Right renal cortex interstitium (tissue), 3 donors: ENCODE results near the gene THRA. TPM values are rescaled to one million over a fixed set of nuclear protein-coding genes. Genes with fewer than 3 reads are reported as not detected.

ENCODE experiments used
- DNase-seq, 3 donors: peaks; one replicate each; pipeline ENCODE4 v3.0.0-alpha.2; 2013; ENCODE audit warnings: low read depth in 3 of 3, low spot score in 2 of 3
- polyA plus RNA-seq, 3 donors: library from polyadenylated mRNA; unstranded; fragments of 120-200 nt; gene quantifications; one replicate each; pipeline ENCODE4 v1.2.1, GENCODE V29; 2013; ENCODE audit not compliant: insufficient read length in 3 of 3

THRA gene
- polyA plus RNA-seq, 3 donors = 50.5 to 54.3 (median 50.7) TPM

DNA sequence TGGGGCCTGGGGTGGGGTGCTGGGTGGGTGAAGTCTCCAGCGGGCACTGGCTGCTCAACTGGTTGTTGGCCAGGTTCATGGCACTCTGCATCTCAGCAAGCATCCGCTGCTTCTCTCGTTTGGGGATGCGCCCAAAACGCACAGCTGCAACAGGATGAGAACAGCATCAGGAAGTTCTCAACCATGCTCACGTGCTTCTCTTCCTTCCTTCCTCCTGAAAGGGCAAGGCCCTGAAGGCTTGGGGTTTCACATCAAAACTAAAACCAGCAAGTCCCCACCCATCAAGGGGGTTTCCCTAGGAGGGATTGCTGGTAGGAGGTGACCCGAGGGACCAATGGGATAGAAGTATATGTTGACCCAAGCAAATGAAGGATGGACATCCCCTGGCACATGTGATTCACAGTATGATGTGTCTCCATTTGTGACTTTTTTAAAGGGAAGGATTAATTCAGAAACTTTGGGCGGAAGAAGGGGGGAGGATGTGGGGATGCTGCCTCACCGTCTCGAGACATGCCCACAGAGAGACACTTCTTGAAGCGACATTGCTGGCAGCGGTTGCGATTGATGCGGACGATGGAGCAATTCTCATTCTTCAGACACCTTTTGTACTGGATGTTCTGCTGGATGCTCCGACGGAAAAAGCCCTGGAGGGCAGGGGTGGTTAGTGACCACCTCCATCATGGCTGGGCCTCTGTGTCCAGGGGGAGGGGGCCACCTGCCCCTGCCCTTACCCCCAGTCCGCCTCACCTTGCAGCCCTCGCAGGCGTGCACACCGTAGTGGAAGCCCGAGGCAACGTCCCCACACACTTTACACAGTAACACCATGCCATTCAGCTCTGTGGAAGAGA, 33.4 kb downstream of the THRA start:
- DNase-seq = no peak

- DNase-seq = no peak
Observed at GRCh38 chr17:40097087-40097486, 34.3 kb downstream of the THRA start.

DNA sequence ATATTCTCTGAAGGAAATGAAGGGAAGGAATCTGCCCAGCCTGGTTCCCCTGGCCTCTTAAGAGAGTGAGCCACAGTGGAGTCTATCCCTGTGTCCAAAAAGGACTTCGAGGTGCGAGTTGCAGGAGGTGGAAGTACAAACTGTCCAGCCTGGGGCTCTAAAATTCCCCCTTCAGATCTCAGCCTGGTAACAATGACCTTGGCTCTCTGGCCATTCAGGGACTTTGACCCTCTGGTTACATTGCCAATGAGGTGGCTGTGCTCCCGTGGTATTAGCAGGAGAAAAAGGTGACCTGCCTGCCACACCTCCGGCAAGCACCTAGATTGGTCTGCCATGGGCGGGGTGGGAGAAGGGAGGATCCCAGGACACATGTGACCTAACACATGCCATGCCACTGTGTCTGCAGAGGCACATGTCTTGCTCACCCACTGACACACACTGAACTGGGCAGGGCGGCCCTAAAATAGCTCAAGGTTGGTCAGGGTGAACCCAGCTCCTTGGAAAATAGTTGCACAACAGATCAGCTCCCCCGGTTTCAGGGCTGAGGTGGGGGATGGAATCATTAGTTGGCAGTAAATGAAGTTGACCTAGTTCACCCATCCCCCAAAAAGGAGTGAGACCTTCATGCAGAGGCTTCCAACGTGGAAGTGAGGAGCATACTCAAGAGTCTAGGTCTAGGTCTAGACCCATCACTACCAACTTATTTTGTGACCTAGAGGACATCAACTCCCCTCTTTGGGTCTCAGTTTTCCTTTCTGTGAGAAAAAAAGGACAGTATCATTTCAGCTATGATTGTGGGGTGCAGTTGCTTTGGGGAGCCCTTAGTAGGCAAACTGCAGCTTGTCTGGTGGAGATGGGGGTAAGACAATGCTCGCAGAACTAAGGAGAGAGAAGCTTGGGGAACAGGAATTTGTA, 35.4 kb downstream of the THRA start:
- DNase-seq = no peak

GRCh38 chr17:40098846-40099618, 36.3 kb downstream of the THRA start:
- DNase-seq = no peak

GRCh38 chr17:40099619-40100418, 37.1 kb downstream of the THRA start:
- DNase-seq = no peak

- DNase-seq = no peak
Observed at GRCh38 chr17:40100419-40100668, 37.6 kb downstream of the THRA start, which contains the start of gene NR1D1. Gene NR1D1, minus strand, starts transcription at chr17:40100589. Its CDS starts 495 bp downstream, at chr17:40100094.

GRCh38 chr17:40100669-40101366, 38.1 kb downstream of the THRA start:
- DNase-seq = peak in 1 of 3 donors; percentile 75

DNA sequence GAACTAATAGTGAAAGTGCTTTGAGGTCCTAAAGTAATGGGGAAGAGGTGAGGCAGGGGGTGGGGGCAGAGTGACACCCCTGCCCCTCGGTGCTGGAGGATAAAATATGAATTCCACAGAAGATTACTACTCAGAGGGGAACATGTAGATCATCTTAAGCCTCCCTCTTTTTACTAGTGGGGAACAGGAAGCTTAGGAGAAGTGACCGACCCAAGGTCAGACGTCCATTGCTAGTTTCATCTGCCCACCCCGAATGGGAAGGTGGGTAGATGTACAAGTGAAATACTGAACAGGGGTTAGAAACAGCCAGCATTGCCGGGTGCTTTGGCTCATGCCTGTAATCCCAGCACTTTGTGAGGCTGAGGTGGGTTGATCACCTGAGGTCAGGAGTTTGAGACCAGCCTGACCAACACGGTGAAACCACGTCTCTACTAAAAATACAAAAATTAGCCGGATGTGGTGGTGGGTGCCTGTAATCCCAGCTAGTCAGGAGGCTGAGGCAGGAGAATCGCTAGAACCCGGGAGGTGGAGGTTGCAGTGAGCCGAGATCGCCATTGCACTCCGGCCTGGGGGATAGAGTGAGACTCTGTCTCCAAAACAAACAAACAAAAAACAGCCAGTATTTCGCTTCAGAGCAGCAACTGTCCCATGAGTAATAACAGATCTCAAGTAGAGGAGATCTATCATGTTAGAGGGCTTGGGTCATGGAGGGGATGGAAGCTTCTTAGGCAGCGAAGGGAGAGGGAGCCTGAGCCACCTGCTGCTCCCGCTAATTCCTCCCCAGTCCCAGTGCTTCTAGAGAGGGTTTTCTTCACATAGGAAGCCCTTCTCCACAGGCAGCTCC, 38.8 kb downstream of the THRA start:
- no peak for DNase-seq

DNA sequence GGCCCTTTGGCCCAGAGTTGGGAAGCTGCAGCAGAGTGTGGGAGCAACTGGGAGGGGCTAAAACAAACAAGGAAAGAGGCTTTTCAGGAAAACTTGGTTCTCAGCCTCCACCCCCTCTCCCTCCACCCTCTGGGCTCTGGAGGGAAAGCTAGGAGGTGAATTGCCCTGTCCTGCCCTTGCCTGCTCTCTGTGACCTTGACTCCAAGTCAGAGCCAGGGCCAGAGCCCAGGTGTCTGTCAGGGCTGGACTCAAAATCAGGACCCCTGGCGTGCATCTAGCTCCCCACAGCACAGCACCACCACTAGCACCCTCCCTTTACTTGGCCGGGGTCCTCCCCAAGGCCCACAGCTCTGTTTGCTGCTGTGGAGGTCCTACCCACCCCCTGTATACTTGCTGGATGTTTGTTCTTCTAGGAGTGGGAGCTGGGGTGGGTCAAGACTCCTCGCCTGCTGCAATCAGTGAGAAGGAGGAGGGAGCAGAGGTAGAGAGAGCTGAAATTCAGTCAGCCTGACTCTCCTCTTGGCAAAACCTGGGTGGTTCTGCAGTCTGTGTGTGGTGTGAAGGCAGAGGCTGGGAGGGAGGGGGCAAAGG, 40.4 kb downstream of the THRA start:
- no peak for DNase-seq

DNA sequence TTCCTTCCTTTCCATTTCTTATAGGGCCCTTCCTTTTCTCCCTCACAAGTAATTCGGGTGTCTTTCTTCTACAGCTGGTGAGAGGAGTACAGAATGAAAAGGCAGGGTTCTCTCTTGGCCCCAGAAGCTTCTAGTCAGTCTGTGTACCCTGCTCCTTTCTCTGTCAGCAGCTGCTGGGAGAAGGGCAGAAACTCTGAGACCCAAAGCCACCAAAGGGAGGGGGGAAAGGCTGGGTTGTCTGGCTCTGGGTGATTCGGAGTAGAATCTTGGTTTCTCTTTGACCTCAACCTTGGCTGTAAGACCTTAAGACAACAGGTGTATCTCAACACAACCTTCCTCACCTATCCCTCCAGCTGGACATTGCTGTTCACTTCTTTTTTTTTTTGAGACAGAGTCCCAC, 40.9 kb downstream of the THRA start:
- DNase-seq = no peak

DNA sequence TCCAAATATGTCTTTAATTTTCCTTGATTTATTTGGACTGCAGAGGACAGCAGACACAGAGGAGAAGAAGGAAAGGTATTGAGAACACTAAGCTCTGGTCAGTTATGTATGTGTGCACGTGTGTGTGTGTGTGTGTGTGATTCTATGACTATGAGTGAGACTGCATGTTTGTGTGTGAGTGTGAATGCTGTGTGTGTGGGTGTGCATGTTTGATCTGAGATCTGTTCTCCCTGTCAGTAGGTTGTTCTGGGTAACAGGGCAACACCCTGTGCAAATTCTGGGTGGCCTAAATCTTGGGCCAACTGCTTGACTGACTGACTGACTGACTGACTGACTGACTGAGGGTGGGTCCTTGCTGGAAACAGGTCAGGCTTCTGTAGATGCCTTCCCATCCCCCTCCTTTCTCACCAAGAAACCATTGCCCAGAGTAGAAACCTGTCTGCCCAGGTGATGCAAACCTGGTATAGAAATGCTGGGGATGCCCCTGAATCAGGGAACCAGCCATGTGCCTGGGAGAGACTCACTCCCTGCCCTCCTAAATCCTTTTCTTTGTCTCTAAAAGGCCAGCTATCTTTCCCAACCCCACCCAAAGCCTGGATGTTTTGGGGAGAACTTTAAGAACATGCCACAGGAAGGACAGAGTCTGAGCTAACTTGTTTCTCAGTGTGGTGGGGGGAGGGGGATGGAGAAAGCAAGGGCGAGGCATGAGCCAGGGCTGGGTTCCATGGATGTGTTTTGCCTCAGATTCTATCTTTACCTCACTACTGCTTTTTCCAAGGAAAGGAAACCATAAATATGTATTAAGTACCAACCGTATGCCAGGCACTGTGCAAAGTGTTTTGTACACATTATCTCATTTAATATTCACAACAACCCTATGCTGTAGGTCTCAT, 42.1 kb downstream of the THRA start:
- DNase-seq = no peak

DNA sequence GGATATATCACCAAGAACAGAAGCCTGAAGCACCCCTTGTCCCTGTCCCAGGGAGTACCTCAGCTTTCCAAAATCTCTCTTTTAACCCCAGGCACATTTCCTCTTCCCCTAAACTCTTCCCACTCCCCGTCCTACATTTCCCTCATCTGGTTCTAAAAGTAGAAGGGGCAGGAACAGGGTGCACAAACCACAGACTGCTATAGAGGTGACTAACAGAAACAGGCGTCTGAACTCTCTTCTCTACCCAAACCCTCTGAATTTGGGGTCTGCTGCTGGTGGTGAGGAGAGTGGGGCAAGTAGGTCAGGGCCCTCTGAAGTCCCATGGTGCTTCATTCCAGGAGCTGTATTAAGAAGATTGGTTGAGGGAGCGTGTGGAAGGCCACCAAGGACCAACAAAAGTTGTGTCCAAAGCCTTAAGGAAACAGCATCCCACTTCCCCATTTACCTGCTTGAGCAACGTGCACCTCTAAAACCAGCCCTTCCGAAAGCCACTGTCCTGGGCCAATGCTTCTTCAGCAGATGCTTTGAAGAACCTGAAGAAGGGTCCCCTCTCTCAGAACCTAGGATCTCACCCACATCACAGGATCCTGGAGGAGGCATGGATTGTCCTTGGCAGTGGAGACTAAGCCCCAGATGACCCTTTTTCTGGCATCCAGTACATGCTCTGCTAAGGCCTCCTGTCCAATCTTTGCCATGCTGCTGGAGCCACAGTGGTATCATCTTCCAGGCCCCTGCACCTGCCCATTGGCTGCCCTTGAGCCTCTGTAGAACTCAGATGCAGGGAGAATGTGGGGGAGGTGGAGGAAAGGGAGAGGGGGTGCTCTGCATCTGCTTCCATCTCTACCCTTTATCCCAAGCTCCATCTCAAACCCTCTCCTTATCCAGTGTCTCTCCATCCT, 43.3 kb downstream of the THRA start:
- DNase-seq = no peak

GRCh38 chr17:40106760-40107521, 44.2 kb downstream of the THRA start:
- no peak for DNase-seq

GRCh38 chr17:40107522-40108174, 44.9 kb downstream of the THRA start:
- DNase-seq = no peak
